HCEC 1CT (cell line): ENCODE measurements around the gene TTC33.

Experiments used
- DNase-seq: peaks from one replicate; pipeline ENCODE4 v3.0.0-alpha.2; 2017

Gene TTC33

GRCh38 chr5:40465416-40465815 is 290.3 kb downstream of the TTC33 start:
- DNase-seq = no peak

- DNase-seq = peak; percentile 50
These were observed 291.2 kb downstream of the TTC33 start for GRCh38 chr5:40464511-40464910.
